Epithelial cell of esophagus (primary cell): ENCODE results near the gene KIAA0319L.

Experiments used
- DNase-seq: peaks from one replicate; pipeline ENCODE4 v3.0.0; 2010; ENCODE audit warnings: low read depth
- H3K4me3 ChIP-seq: 2 replicates; pipeline ENCODE4 v1.5.1; 2011; ENCODE audit warnings: mild to moderate bottlenecking, low read length, control low read depth
- CTCF ChIP-seq: IDR thresholded peaks from 2 replicates; pipeline ENCODE4 v1.5.1; 2011; ENCODE audit warnings: low read depth, mild to moderate bottlenecking, low read length, control low read depth, inconsistent platforms; ENCODE audit not compliant: insufficient read depth; ENCODE audit errors: missing control alignments

The KIAA0319L gene

GRCh38 chr1:35518183-35518582 is 39.0 kb downstream of the KIAA0319L start:
- no peak overlapping the region for H3K4me3 ChIP-seq
- TF ChIP-seq CTCF = no peak
- DNase-seq = no peak

- H3K4me3 ChIP-seq = no peak overlapping the region
- DNase-seq = no peak
- TF ChIP-seq CTCF = no peak
Observed at GRCh38 chr1:35511305-35511704, 45.9 kb downstream of the KIAA0319L start.

GRCh38 chr1:35509558-35509957 is 47.6 kb downstream of the KIAA0319L start:
- DNase-seq = no peak
- TF ChIP-seq CTCF = no peak
- no peak overlapping the region for H3K4me3 ChIP-seq

GRCh38 chr1:35507947-35508346 is 49.3 kb downstream of the KIAA0319L start:
- TF ChIP-seq CTCF = no peak
- DNase-seq = peak; percentile 60

GRCh38 chr1:35506960-35507912 is 50.0 kb downstream of the KIAA0319L start:
- no peak for TF ChIP-seq CTCF
- DNase-seq = no peak
- H3K4me3 ChIP-seq = no peak overlapping the region

More at GRCh38 chr1:35507947-35508346, 49.3 kb downstream of the KIAA0319L start:
- H3K4me3 ChIP-seq = no peak overlapping the region

GRCh38 chr1:35505911-35506798 is 51.0 kb downstream of the KIAA0319L start:
- no peak overlapping the region for H3K4me3 ChIP-seq
- no peak for TF ChIP-seq CTCF
- peak; percentile 56 for DNase-seq
